Measurements from ENCODE around the gene CLN6. TPM values are rescaled to one million over a fixed set of nuclear protein-coding genes. Genes with fewer than 3 reads are reported as not detected.

CLN6 gene
- total RNA-seq, 4 donors from 2014 or later, result 13.4 to 18.2 (median 16.1) TPM

DNA sequence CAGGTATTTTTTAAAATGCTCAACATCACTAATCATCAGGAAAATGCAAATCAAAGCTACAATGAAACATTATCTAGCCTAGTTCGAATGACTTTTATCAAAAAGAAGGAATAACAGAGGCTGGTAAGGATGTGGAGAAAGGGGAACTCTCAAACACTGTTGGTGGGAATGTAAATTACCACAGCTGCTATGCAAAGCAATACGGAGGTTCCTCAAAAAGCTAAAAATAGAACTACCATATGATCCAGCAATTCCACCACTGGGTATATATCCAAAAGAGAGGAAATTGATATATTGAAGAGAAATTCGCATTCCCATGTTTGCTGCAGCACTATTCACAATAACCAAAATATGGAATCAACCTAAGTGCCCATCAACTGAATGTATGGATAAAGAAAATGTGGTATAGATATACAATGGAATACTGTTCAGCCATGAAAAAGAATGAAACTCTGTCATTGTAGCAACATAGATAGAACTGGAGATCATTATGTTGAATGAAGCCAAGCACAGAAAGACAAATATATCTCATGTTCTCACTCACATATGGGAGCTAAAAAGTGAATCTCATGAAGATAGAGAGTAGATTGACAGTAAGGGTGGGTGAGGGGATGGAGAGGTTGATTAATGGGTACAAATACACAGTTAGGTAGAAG is 19.7 kb upstream of the CLN6 start:
- intact Hi-C loops (cut with DNase I), result no loop called here
- peaks cover 0 to 6% (median 3%) of the 10 kb centered on the region in 4 donors for H3K9me3 ChIP-seq
- no peak for DNase-seq (ENCODE audit: extremely low spot score)
- peaks cover 0 to 9% (median 4%) of the 10 kb centered on the region in 4 donors for H3K4me1 ChIP-seq
- 70% methylated on average over 3 of the region's 3 CpGs for WGBS
- no peak overlapping the region for H3K27ac ChIP-seq (replicated peaks in 1 of 4)
- no peaks in the 10 kb centered on the region for H3K27me3 ChIP-seq
- H3K4me3 ChIP-seq, result no peak overlapping the region
- H3K36me3 ChIP-seq, result no peaks in the 10 kb centered on the region
- TF ChIP-seq POLR2A (IDR thresholded peaks at IDR 0.05; ENCODE audit: low read depth) (no peak), POLR2AphosphoS5 (IDR thresholded peaks at IDR 0.05) (no peak), EP300 (IDR thresholded peaks at IDR 0.05) (no peak)
- TF ChIP-seq, protein P1, sequence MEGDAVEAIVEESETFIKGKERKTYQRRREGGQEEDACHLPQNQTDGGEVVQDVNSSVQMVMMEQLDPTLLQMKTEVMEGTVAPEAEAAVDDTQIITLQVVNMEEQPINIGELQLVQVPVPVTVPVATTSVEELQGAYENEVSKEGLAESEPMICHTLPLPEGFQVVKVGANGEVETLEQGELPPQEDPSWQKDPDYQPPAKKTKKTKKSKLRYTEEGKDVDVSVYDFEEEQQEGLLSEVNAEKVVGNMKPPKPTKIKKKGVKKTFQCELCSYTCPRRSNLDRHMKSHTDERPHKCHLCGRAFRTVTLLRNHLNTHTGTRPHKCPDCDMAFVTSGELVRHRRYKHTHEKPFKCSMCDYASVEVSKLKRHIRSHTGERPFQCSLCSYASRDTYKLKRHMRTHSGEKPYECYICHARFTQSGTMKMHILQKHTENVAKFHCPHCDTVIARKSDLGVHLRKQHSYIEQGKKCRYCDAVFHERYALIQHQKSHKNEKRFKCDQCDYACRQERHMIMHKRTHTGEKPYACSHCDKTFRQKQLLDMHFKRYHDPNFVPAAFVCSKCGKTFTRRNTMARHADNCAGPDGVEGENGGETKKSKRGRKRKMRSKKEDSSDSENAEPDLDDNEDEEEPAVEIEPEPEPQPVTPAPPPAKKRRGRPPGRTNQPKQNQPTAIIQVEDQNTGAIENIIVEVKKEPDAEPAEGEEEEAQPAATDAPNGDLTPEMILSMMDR (IDR thresholded peaks at IDR 0.05), result no peak

DNA sequence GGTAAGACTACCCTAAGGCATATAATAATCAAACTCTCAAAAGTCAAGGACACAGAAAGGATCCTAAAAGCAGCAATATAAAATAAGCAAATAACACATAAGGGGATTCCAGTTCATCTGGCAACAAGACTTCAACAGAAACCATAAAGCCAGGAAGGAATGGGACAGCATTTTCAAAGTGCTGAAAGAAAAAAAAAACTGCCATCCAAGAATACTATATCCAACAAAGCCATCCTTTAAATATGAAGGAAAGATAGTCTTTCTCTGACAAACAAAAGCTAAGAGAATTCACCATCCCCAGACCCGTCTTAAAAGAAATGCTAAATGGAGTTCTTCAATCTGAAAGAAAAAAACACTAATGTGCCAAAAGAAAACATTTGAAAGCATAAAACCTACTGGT is 14.7 kb upstream of the CLN6 start:
- no peaks in the 10 kb centered on the region for H3K4me1 ChIP-seq
- TF ChIP-seq EP300 (IDR thresholded peaks at IDR 0.05) (no peak), POLR2A (IDR thresholded peaks at IDR 0.05; ENCODE audit: low read depth) (no peak), POLR2AphosphoS5 (IDR thresholded peaks at IDR 0.05) (no peak)
- TF ChIP-seq, protein P1 (IDR thresholded peaks at IDR 0.05), result no peak
- no peak for DNase-seq (ENCODE audit: extremely low spot score)
- intact Hi-C loops (cut with DNase I), result no loop called here
- no peak overlapping the region for H3K27ac ChIP-seq (replicated peaks in 1 of 4)
- no peaks in the 10 kb centered on the region for H3K36me3 ChIP-seq
- H3K9me3 ChIP-seq, result peaks cover 0 to 15% (median 6%) of the 10 kb centered on the region in 4 donors
- H3K4me3 ChIP-seq, result no peak overlapping the region
- H3K27me3 ChIP-seq, result no peaks in the 10 kb centered on the region
- WGBS, result 90% methylated on average over 1 of the region's 1 CpG

DNA sequence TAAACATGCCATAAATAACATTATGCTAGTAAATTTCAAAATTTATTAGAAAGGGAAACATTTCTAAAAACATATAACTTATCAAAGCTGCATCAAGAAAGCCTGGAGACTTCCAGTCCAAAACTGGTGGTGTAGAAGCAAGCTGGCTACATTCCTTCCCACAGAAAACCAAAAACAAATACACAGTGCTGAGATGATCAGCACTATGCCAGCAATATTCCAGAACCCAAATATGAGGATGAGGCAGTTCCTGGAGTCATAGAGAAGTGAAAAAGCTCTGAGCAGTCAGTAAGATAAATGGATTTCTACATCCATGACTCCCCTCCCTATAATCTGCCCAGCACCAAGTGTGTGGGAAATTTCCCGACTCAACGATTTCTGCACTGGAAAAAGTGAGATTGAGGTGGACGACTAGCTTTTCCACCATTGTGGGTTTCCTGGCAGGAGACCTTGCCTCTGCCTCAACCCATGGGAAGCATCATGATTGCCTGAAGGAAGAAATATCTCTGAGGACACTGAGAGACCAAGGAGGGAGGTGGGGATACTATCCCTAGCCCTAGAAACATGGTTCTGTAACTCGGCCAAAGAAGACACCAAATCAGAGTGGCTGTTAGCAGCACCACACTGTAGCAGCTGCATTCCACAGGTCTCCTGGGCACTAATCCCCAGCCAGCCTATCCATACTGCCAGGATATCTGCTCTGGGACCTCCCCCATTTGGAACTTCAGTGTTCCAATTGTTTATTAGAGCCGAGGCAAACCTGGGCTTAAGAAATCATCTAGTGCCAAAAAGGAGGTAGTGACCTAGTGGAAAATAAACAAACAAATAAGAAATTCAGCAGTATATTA is 11.8 kb upstream of the CLN6 start:
- TF ChIP-seq EP300 (IDR thresholded peaks at IDR 0.05) (no peak), POLR2A (IDR thresholded peaks at IDR 0.05; ENCODE audit: low read depth) (no peak), POLR2AphosphoS5 (IDR thresholded peaks at IDR 0.05) (no peak)
- TF ChIP-seq, protein P1 (IDR thresholded peaks at IDR 0.05), result no peak
- Histone ChIP-seq H3K36me3 (no peaks in the 10 kb centered on the region), H3K9me3 (peaks cover 0 to 15% (median 6%) of the 10 kb centered on the region in 4 donors), H3K27ac (replicated peaks in 1 of 4) (no peak overlapping the region), H3K27me3 (no peaks in the 10 kb centered on the region), H3K4me3 (no peak overlapping the region), H3K4me1 (no peaks in the 10 kb centered on the region)
- DNase-seq (ENCODE audit: extremely low spot score), result no peak
- intact Hi-C loops (cut with DNase I), result no loop called here
- 72% methylated on average over 5 of the region's 5 CpGs for WGBS

DNA sequence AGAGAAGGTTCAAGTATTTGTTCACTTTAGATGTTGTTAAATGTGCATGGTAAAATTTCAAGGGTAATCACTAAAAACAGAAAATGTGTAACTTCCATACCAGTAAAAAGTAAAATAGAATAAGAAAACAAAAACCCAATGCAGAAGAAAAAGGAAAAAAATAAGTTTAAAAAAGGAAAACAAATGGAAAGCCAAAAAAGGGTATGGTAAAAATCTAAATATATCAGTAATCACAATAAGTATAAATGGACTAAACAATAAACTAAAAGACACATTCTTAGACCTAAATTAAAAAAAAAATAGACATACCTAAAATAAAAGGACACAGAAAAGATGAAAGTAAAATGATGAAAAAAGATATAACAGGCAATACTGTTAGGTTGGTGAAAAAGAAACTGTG is 9.5 kb upstream of the CLN6 start:
- Histone ChIP-seq H3K27ac (replicated peaks in 1 of 4) (no peak overlapping the region), H3K27me3 (no peaks in the 10 kb centered on the region), H3K9me3 (peaks cover 0 to 8% (median 2%) of the 10 kb centered on the region in 4 donors), H3K4me3 (no peak overlapping the region), H3K36me3 (no peaks in the 10 kb centered on the region), H3K4me1 (no peaks in the 10 kb centered on the region)
- no peak for DNase-seq (ENCODE audit: extremely low spot score)
- no peak for TF ChIP-seq EP300 (IDR thresholded peaks at IDR 0.05)
- TF ChIP-seq POLR2AphosphoS5 (IDR thresholded peaks at IDR 0.05), result no peak
- TF ChIP-seq, protein P1 (IDR thresholded peaks at IDR 0.05), result no peak
- no peak for TF ChIP-seq POLR2A (IDR thresholded peaks at IDR 0.05; ENCODE audit: low read depth)
- intact Hi-C loops (cut with DNase I), result no loop called here

All from esophagus muscularis mucosa (tissue), 4 donors.